Neural progenitor cell (in vitro differentiated cells): ENCODE measurements around the gene C6orf132.

ENCODE experiments used
- CTCF ChIP-seq: fragments of 200-600 bp; sonication (generic); IDR thresholded peaks from 2 replicates; pipeline ENCODE4 v1.5.1; 2017; ENCODE audit warnings: antibody characterized with exemption, mild to moderate bottlenecking
- EZH2 ChIP-seq: fragments of 200-600 bp; sonication (generic); IDR thresholded peaks from 2 replicates; pipeline ENCODE4 v1.6.1; 2017; ENCODE audit warnings: antibody characterized with exemption, mild to moderate bottlenecking, moderate library complexity
- EZH2phosphoT487 ChIP-seq: fragments of 200-600 bp; sonication (generic); IDR thresholded peaks from 2 replicates; pipeline ENCODE4 v1.6.1; 2017; ENCODE audit warnings: antibody characterized with exemption

- TF ChIP-seq CTCF: no peak
- no peak for TF ChIP-seq EZH2
- no peak for TF ChIP-seq EZH2phosphoT487
Measured at GRCh38 chr6:42128460-42129359, 13.7 kb downstream of the C6orf132 start.
